Activated B cell treated with CpG ODN at 0.5 μM for 24 hours (primary cell): ENCODE results near the gene FMN1. TPM values are rescaled to one million over a fixed set of nuclear protein-coding genes. Genes with fewer than 3 reads are reported as not detected.
"Not testable (repeated sequence)": the region's sequence is repeated elsewhere in the genome, so short reads cannot be mapped to it uniquely, and the experiment has no call there.

ENCODE experiments used
- ATAC-seq: fragments of 200-7000 bp; cut with Tn5 transposase; one replicate; pipeline ENCODE4 v1.10.0; 2021; ENCODE audit warnings: low read depth, mild to moderate bottlenecking, moderate library complexity
- CTCF ChIA-PET: fragments of 350-600 bp; sonication (Branson Sonifier 250); formaldehyde crosslinking; loops from one replicate; lab custom pipeline; 2021; ENCODE audit warnings: antibody characterized with exemption; lab: Charles Lee
- POLR2A ChIA-PET: fragments of 350-600 bp; sonication (Branson Sonifier 250); formaldehyde crosslinking; loops from one replicate; lab custom pipeline; 2021; ENCODE audit warnings: antibody characterized with exemption; lab: Charles Lee
- DNase-seq: peaks from one replicate; pipeline ENCODE4 v3.0.0; 2022
- H3K27ac Mint-ChIP-seq: one replicate; pipeline ENCODE4 v1.8.0; 2020; ENCODE audit warnings: mixed read lengths
- H3K27me3 Mint-ChIP-seq: one replicate; pipeline ENCODE4 v1.8.0; 2021; ENCODE audit warnings: mixed read lengths
- H3K36me3 Mint-ChIP-seq: one replicate; pipeline ENCODE4 v1.8.0; 2021; ENCODE audit warnings: low read depth, mixed read lengths
- H3K4me1 Mint-ChIP-seq: one replicate; pipeline ENCODE4 v1.8.0; 2021; ENCODE audit warnings: mixed read lengths
- H3K4me3 Mint-ChIP-seq: one replicate; pipeline ENCODE4 v1.8.0; 2020; ENCODE audit warnings: mild to moderate bottlenecking, mixed read lengths
- H3K9me3 Mint-ChIP-seq: one replicate; pipeline ENCODE4 v1.8.0; 2020; ENCODE audit warnings: mixed read lengths
- CTCF ChIP-seq: fragments of 200-600 bp; IDR thresholded peaks from one replicate; pipeline ENCODE4 v1.8.0; 2022; ENCODE audit warnings: antibody characterized with exemption, mild to moderate bottlenecking
- intact Hi-C: fragments of 100-400 bp; cut with micrococcal nuclease; formaldehyde crosslinking; loops from one replicate; pipeline ENCODE4 v1.15.1; 2024
- total RNA-seq: library from RNA; stranded (reverse); gene quantifications from 2 replicates; pipeline ENCODE4 v1.2.3, GENCODE V29; 2022

Gene FMN1
- total RNA-seq, 1 donor from 2014 or later, result 0.80 TPM

- DNase-seq (no peak), ATAC-seq (no peak)
- no peaks in the 10 kb centered on the region for H3K36me3 Mint-ChIP-seq
- ChIA-PET CTCF (no interaction called here), POLR2A (no interaction called here)
- H3K9me3 Mint-ChIP-seq, result no peaks in the 10 kb centered on the region
- TF ChIP-seq CTCF, result no peak
- H3K27me3 Mint-ChIP-seq, result peaks cover 5% of the 10 kb centered on the region
- no peak overlapping the region for H3K27ac Mint-ChIP-seq
- intact Hi-C loops, result no loop called here
- H3K4me3 Mint-ChIP-seq, result no peak overlapping the region
- no peaks in the 10 kb centered on the region for H3K4me1 Mint-ChIP-seq
Measured at GRCh38 chr15:33074942-33075341, 119.6 kb downstream of the FMN1 start.

- TF ChIP-seq CTCF, result no peak
- peaks cover 5% of the 10 kb centered on the region for H3K27me3 Mint-ChIP-seq
- CTCF ChIA-PET, result no interaction called here
- no peaks in the 10 kb centered on the region for H3K9me3 Mint-ChIP-seq
- intact Hi-C loops, result no loop called here
- ATAC-seq (no peak), DNase-seq (no peak)
- no peaks in the 10 kb centered on the region for H3K36me3 Mint-ChIP-seq
- POLR2A ChIA-PET, result no interaction called here
- H3K4me3 Mint-ChIP-seq, result no peak overlapping the region
- H3K27ac Mint-ChIP-seq, result no peak overlapping the region
- no peaks in the 10 kb centered on the region for H3K4me1 Mint-ChIP-seq
Measured at GRCh38 chr15:33074212-33074611, 120.3 kb downstream of the FMN1 start.

GRCh38 chr15:33071451-33071850, 123.1 kb downstream of the FMN1 start:
- Mint-ChIP-seq H3K36me3 (no peaks in the 10 kb centered on the region), H3K27me3 (peaks cover 11% of the 10 kb centered on the region), H3K4me1 (peaks cover 14% of the 10 kb centered on the region), H3K4me3 (no peak overlapping the region), H3K27ac (no peak overlapping the region), H3K9me3 (no peaks in the 10 kb centered on the region)
- ATAC-seq (no peak), DNase-seq (no peak)
- no peak for TF ChIP-seq CTCF
- CTCF ChIA-PET, result no interaction called here
- intact Hi-C loops, result no loop called here
- POLR2A ChIA-PET, result no interaction called here

- POLR2A ChIA-PET, result not testable (repeated sequence)
Measured at GRCh38 chr15:33069903-33070302, 124.6 kb downstream of the FMN1 start.

GRCh38 chr15:33069161-33069560, 125.4 kb downstream of the FMN1 start:
- no peak for ATAC-seq

More at GRCh38 chr15:33069903-33070302, 124.6 kb downstream of the FMN1 start:
- ATAC-seq, H3K27ac Mint-ChIP-seq, H3K9me3 Mint-ChIP-seq, intact Hi-C loops, CTCF ChIA-PET, H3K36me3 Mint-ChIP-seq, DNase-seq, H3K4me3 Mint-ChIP-seq: not testable (repeated sequence)
- Mint-ChIP-seq H3K4me1 (peaks cover 14% of the 10 kb centered on the region), H3K27me3 (peaks cover 16% of the 10 kb centered on the region)

More at GRCh38 chr15:33069161-33069560, 125.4 kb downstream of the FMN1 start:
- POLR2A ChIA-PET, result interaction anchor here (0.6 kb wide), 1 partner anchor 99 kb away, joined by 4 read pairs; no protein-coding TSS in a partner anchor
- no peak overlapping the region for H3K4me3 Mint-ChIP-seq
- H3K4me1 Mint-ChIP-seq, result peaks cover 14% of the 10 kb centered on the region
- no peak for TF ChIP-seq CTCF
- H3K27ac Mint-ChIP-seq, result no peak overlapping the region
- DNase-seq, result no peak
- CTCF ChIA-PET, result no interaction called here
- H3K36me3 Mint-ChIP-seq, result no peaks in the 10 kb centered on the region
- H3K27me3 Mint-ChIP-seq, result peaks cover 14% of the 10 kb centered on the region
- intact Hi-C loops, result no loop called here
- no peaks in the 10 kb centered on the region for H3K9me3 Mint-ChIP-seq
